ENCODE results near the gene CIAPIN1.

CIAPIN1 gene

GRCh38 chr16:57473906-57474305 is 26.7 kb upstream of the CIAPIN1 start:
- Histone ChIP-seq H3K9me3 (ENCODE audit: control insufficient read depth, low read length) (no peaks in the 10 kb centered on the region), H3K4me3 (ENCODE audit: low read length) (no peak overlapping the region), H3K27me3 (ENCODE audit: control insufficient read depth, insufficient read depth, low read length) (no peaks in the 10 kb centered on the region), H3K9ac (ENCODE audit: low read length) (no peak overlapping the region), H3K36me3 (ENCODE audit: control insufficient read depth, insufficient read depth, low read length) (peaks cover 30% of the 10 kb centered on the region), H3K4me1 (ENCODE audit: control insufficient read depth, insufficient read depth, low read length) (peaks cover 61% of the 10 kb centered on the region)

GRCh38 chr16:57473176-57473840 is 26.1 kb upstream of the CIAPIN1 start:
- Histone ChIP-seq H3K4me1 (ENCODE audit: control insufficient read depth, insufficient read depth, low read length) (peaks cover 55% of the 10 kb centered on the region), H3K9me3 (ENCODE audit: control insufficient read depth, low read length) (no peaks in the 10 kb centered on the region), H3K4me3 (ENCODE audit: low read length) (no peak overlapping the region), H3K9ac (ENCODE audit: low read length) (no peak overlapping the region), H3K27me3 (ENCODE audit: control insufficient read depth, insufficient read depth, low read length) (no peaks in the 10 kb centered on the region), H3K36me3 (ENCODE audit: control insufficient read depth, insufficient read depth, low read length) (peaks cover 30% of the 10 kb centered on the region)

- Histone ChIP-seq H3K36me3 (ENCODE audit: control insufficient read depth, insufficient read depth, low read length) (peaks cover 30% of the 10 kb centered on the region), H3K4me1 (ENCODE audit: control insufficient read depth, insufficient read depth, low read length) (peaks cover 49% of the 10 kb centered on the region), H3K9ac (ENCODE audit: low read length) (no peak overlapping the region)
Observed at GRCh38 chr16:57472665-57473060, 25.5 kb upstream of the CIAPIN1 start.

GRCh38 chr16:57471852-57472664 is 24.9 kb upstream of the CIAPIN1 start:
- peaks cover 43% of the 10 kb centered on the region for H3K4me1 ChIP-seq (ENCODE audit: control insufficient read depth, insufficient read depth, low read length)
- H3K27me3 ChIP-seq (ENCODE audit: control insufficient read depth, insufficient read depth, low read length): no peaks in the 10 kb centered on the region
- peaks cover 30% of the 10 kb centered on the region for H3K36me3 ChIP-seq (ENCODE audit: control insufficient read depth, insufficient read depth, low read length)
- H3K9me3 ChIP-seq (ENCODE audit: control insufficient read depth, low read length): no peaks in the 10 kb centered on the region
- no peak overlapping the region for H3K4me3 ChIP-seq (ENCODE audit: low read length)
- H3K9ac ChIP-seq (ENCODE audit: low read length): no peak overlapping the region

More at GRCh38 chr16:57472665-57473060, 25.5 kb upstream of the CIAPIN1 start:
- Histone ChIP-seq H3K9me3 (ENCODE audit: control insufficient read depth, low read length) (no peaks in the 10 kb centered on the region), H3K4me3 (ENCODE audit: low read length) (no peak overlapping the region), H3K27me3 (ENCODE audit: control insufficient read depth, insufficient read depth, low read length) (no peaks in the 10 kb centered on the region)

- Histone ChIP-seq H3K9ac (ENCODE audit: low read length) (no peak overlapping the region), H3K36me3 (ENCODE audit: control insufficient read depth, insufficient read depth, low read length) (peaks cover 29% of the 10 kb centered on the region), H3K4me3 (ENCODE audit: low read length) (no peak overlapping the region)
Observed at GRCh38 chr16:57471209-57471608, 24.0 kb upstream of the CIAPIN1 start.

GRCh38 chr16:57470711-57471110 is 23.5 kb upstream of the CIAPIN1 start:
- H3K9me3 ChIP-seq (ENCODE audit: control insufficient read depth, low read length): no peaks in the 10 kb centered on the region
- peaks cover 32% of the 10 kb centered on the region for H3K4me1 ChIP-seq (ENCODE audit: control insufficient read depth, insufficient read depth, low read length)
- H3K27me3 ChIP-seq (ENCODE audit: control insufficient read depth, insufficient read depth, low read length): no peaks in the 10 kb centered on the region
- H3K9ac ChIP-seq (ENCODE audit: low read length): no peak overlapping the region
- H3K36me3 ChIP-seq (ENCODE audit: control insufficient read depth, insufficient read depth, low read length): peaks cover 26% of the 10 kb centered on the region
- H3K4me3 ChIP-seq (ENCODE audit: low read length): no peak overlapping the region

More at GRCh38 chr16:57471209-57471608, 24.0 kb upstream of the CIAPIN1 start:
- H3K27me3 ChIP-seq (ENCODE audit: control insufficient read depth, insufficient read depth, low read length): no peaks in the 10 kb centered on the region
- H3K4me1 ChIP-seq (ENCODE audit: control insufficient read depth, insufficient read depth, low read length): peaks cover 35% of the 10 kb centered on the region
- H3K9me3 ChIP-seq (ENCODE audit: control insufficient read depth, low read length): no peaks in the 10 kb centered on the region

- H3K9me3 ChIP-seq (ENCODE audit: control insufficient read depth, low read length): no peaks in the 10 kb centered on the region
- no peak overlapping the region for H3K9ac ChIP-seq (ENCODE audit: low read length)
- H3K4me3 ChIP-seq (ENCODE audit: low read length): no peak overlapping the region
- no peaks in the 10 kb centered on the region for H3K27me3 ChIP-seq (ENCODE audit: control insufficient read depth, insufficient read depth, low read length)
- H3K36me3 ChIP-seq (ENCODE audit: control insufficient read depth, insufficient read depth, low read length): peaks cover 26% of the 10 kb centered on the region
- peaks cover 32% of the 10 kb centered on the region for H3K4me1 ChIP-seq (ENCODE audit: control insufficient read depth, insufficient read depth, low read length)
Observed at GRCh38 chr16:57469917-57470470, 22.8 kb upstream of the CIAPIN1 start.

- Histone ChIP-seq H3K9me3 (ENCODE audit: control insufficient read depth, low read length) (no peaks in the 10 kb centered on the region), H3K9ac (ENCODE audit: low read length) (no peak overlapping the region), H3K36me3 (ENCODE audit: control insufficient read depth, insufficient read depth, low read length) (peaks cover 22% of the 10 kb centered on the region)
Observed at GRCh38 chr16:57469046-57469445, 21.9 kb upstream of the CIAPIN1 start.

GRCh38 chr16:57468346-57468745 is 21.2 kb upstream of the CIAPIN1 start:
- no peak overlapping the region for H3K9ac ChIP-seq (ENCODE audit: low read length)
- H3K27me3 ChIP-seq (ENCODE audit: control insufficient read depth, insufficient read depth, low read length): no peaks in the 10 kb centered on the region
- peaks cover 42% of the 10 kb centered on the region for H3K4me1 ChIP-seq (ENCODE audit: control insufficient read depth, insufficient read depth, low read length)
- H3K36me3 ChIP-seq (ENCODE audit: control insufficient read depth, insufficient read depth, low read length): peaks cover 19% of the 10 kb centered on the region
- H3K4me3 ChIP-seq (ENCODE audit: low read length): no peak overlapping the region
- no peaks in the 10 kb centered on the region for H3K9me3 ChIP-seq (ENCODE audit: control insufficient read depth, low read length)

More at GRCh38 chr16:57469046-57469445, 21.9 kb upstream of the CIAPIN1 start:
- Histone ChIP-seq H3K27me3 (ENCODE audit: control insufficient read depth, insufficient read depth, low read length) (no peaks in the 10 kb centered on the region), H3K4me1 (ENCODE audit: control insufficient read depth, insufficient read depth, low read length) (peaks cover 35% of the 10 kb centered on the region), H3K4me3 (ENCODE audit: low read length) (no peak overlapping the region)

- Histone ChIP-seq H3K27me3 (ENCODE audit: control insufficient read depth, insufficient read depth, low read length) (no peaks in the 10 kb centered on the region), H3K4me1 (ENCODE audit: control insufficient read depth, insufficient read depth, low read length) (peaks cover 14% of the 10 kb centered on the region), H3K36me3 (ENCODE audit: control insufficient read depth, insufficient read depth, low read length) (peaks cover 16% of the 10 kb centered on the region), H3K9ac (ENCODE audit: low read length) (no peak overlapping the region), H3K9me3 (ENCODE audit: control insufficient read depth, low read length) (no peaks in the 10 kb centered on the region), H3K4me3 (ENCODE audit: low read length) (no peak overlapping the region)
Observed at GRCh38 chr16:57464523-57464922, 17.3 kb upstream of the CIAPIN1 start.

- H3K4me1 ChIP-seq (ENCODE audit: control insufficient read depth, insufficient read depth, low read length): peaks cover 14% of the 10 kb centered on the region
- H3K36me3 ChIP-seq (ENCODE audit: control insufficient read depth, insufficient read depth, low read length): peaks cover 20% of the 10 kb centered on the region
- H3K9me3 ChIP-seq (ENCODE audit: control insufficient read depth, low read length): no peaks in the 10 kb centered on the region
- H3K4me3 ChIP-seq (ENCODE audit: low read length): peak overlapping the region; percentile 91
- H3K27me3 ChIP-seq (ENCODE audit: control insufficient read depth, insufficient read depth, low read length): no peaks in the 10 kb centered on the region
- H3K9ac ChIP-seq (ENCODE audit: low read length): peak overlapping the region; percentile 84
Observed at GRCh38 chr16:57462978-57463362, 15.8 kb upstream of the CIAPIN1 start.

All from mucosa of stomach (tissue), 1 donor.